Lower leg skin (tissue), 4 donors: Measurements from ENCODE around the gene DCAF8. TPM values are rescaled to one million over a fixed set of nuclear protein-coding genes. Genes with fewer than 3 reads are reported as not detected.

ENCODE experiments used
- DNase-seq, 2 donors: peaks; one replicate each; pipeline ENCODE4 v3.0.0-alpha.2; 2019; ENCODE audit warnings: low spot score in 2 of 2
- H3K4me3 ChIP-seq: fragments of 200-600 bp; sonication (generic); 2 replicates; pipeline ENCODE4 v1.5.1; 2017; ENCODE audit warnings: mild to moderate bottlenecking, low read depth; ENCODE audit not compliant: poor library complexity, severe bottlenecking
- CTCF ChIP-seq, 3 donors: fragments of 450-650 bp; IDR thresholded peaks; one replicate each; pipeline ENCODE4 v1.5.1; 2016; ENCODE audit warnings: antibody characterized with exemption in 3 of 3, mild to moderate bottlenecking in 3 of 3, moderate library complexity in 2 of 3
- POLR2A ChIP-seq, 2 donors: fragments of 450-650 bp; IDR thresholded peaks; one replicate each; pipeline ENCODE4 v1.6.1; 2016 to 2017; ENCODE audit warnings: antibody characterized with exemption in 2 of 2, mild to moderate bottlenecking in 1 of 2, moderate library complexity in 1 of 2
- WGBS, 2 donors: methylation state at CpG; one replicate each; pipeline ENCODE4 v1.1.5; 2018; 5-methylcytosine and 5-hydroxymethylcytosine counted together
- intact Hi-C: fragments of 100-400 bp; cut with DNase I; formaldehyde crosslinking; loops from one replicate; pipeline ENCODE4 v1.15.0; 2023; ENCODE audit warnings: low total_unique reads
- total RNA-seq, 4 donors: library from RNA; depleted of rRNA; stranded (reverse); fragments of >200 nt; gene quantifications; one replicate each; pipeline ENCODE4 v1.1.0, GENCODE V29; 2016

DCAF8 gene
- total RNA-seq, 4 donors from 2014 or later = 90.2 to 141 (median 97.9) TPM

- H3K4me3 ChIP-seq = no peak overlapping the region
- intact Hi-C loops = no loop called here
Observed at GRCh38 chr1:160207118-160207650, 55.2 kb downstream of the DCAF8 start.

DNA sequence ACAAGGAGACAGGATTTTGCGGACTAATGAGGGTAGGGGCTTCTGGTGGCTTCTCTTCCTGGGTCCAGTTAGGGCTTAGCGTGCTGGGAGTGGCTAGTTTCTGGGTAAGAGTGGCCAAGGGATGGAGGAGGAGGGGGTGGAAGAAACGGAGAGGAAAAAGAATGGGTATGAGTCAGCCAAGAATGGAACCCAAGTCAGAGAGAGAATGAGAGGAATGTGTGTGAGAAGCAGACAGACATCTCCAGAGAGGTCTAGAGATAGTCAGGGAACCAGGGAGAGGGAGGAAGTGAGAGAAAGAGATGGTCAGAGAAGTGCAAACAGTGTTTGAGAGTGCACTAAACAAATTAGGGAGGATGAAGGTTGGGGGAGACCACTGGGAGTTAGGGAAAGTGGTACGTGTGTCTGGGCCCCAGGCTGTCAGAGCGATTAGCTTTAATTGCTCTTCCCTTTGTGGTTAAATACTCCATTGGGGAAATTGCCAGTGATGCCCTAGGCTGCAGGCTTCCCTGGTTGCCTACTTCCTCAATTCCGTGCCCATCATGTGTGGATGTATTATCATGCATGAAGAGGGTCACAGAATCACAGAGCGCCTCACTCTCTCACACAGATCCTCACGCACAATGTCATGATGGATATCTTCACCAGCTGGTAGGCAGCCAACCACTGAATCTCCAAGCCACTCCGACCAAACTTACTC is 55.8 kb downstream of the DCAF8 start:
- WGBS, 2 donors = 41 to 44% methylated on average over 9 of the region's 9 CpGs
- DNase-seq = peak in 1 of 2 donors; percentile 78
- intact Hi-C loops = no loop called here
- no peak for TF ChIP-seq POLR2A (IDR thresholded peaks at IDR 0.05)
- no peak for TF ChIP-seq CTCF (IDR thresholded peaks at IDR 0.05)
- H3K4me3 ChIP-seq = no peak overlapping the region

More at GRCh38 chr1:160207118-160207650, 55.2 kb downstream of the DCAF8 start:
- 88 to 93% methylated on average over 4 of the region's 4 CpGs for WGBS, 2 donors
- peak in 1 of 2 donors; percentile 49 for DNase-seq
- TF ChIP-seq CTCF (IDR thresholded peaks at IDR 0.05) (no peak), POLR2A (IDR thresholded peaks at IDR 0.05) (no peak)

- peak overlapping the region; percentile 61 for H3K4me3 ChIP-seq
- WGBS, 2 donors = 0 to 1% methylated on average over 9 of the region's 9 CpGs
- peak; percentile 46 to 92 for DNase-seq
- no peak for TF ChIP-seq CTCF (IDR thresholded peaks at IDR 0.05)
- intact Hi-C loops = no loop called here
Observed at GRCh38 chr1:160206036-160206389, 56.3 kb downstream of the DCAF8 start.

- intact Hi-C loops = no loop called here
- WGBS, 2 donors = 0 to 1% methylated on average over 41 to 70 of the region's 76 CpGs
- TF ChIP-seq POLR2A (IDR thresholded peaks at IDR 0.05) = no peak
- no peak for TF ChIP-seq CTCF (IDR thresholded peaks at IDR 0.05)
- peak; percentile 44 to 93 for DNase-seq
- H3K4me3 ChIP-seq = peak within 1 kb of the TSS; percentile 61
Observed at GRCh38 chr1:160205242-160206035, 56.9 kb downstream of the DCAF8 start, which contains the start of gene PEA15. PEA15 (plus strand) TSS chr1:160205384; CDS start chr1:160211545, 6,161 bp downstream.

- DNase-seq = peak in 1 of 2 donors; percentile 66
- intact Hi-C loops = no loop called here
- no peak overlapping the region for H3K4me3 ChIP-seq
- TF ChIP-seq CTCF (IDR thresholded peaks at IDR 0.05) (no peak), POLR2A (IDR thresholded peaks at IDR 0.05) (no peak)
- 25 to 26% methylated on average over 7 of the region's 7 CpGs for WGBS, 2 donors
Observed at GRCh38 chr1:160204526-160205241, 57.7 kb downstream of the DCAF8 start.
